ENCODE results near the gene CENPP. TPM values are rescaled to one million over a fixed set of nuclear protein-coding genes. Genes with fewer than 3 reads are reported as not detected.

CENPP gene
- total RNA-seq, 1 donor from 2014 or later, result 9.1 TPM

- ATAC-seq, result no peak
- no peak for DNase-seq (ENCODE audit: low spot score)
- intact Hi-C loops (cut with DNase I), result no loop called here
Measured at GRCh38 chr9:92310562-92310961, 15.2 kb upstream of the CENPP start.

- no peak for DNase-seq (ENCODE audit: low spot score)
- intact Hi-C loops (cut with DNase I), result no loop called here
- ATAC-seq, result no peak
Measured at GRCh38 chr9:92312887-92313623, 12.7 kb upstream of the CENPP start.

- no peak for ATAC-seq
- no peak for DNase-seq (ENCODE audit: low spot score)
- intact Hi-C loops (cut with DNase I), result no loop called here
Measured at GRCh38 chr9:92313624-92314012, 12.1 kb upstream of the CENPP start.

- ATAC-seq (no peak), DNase-seq (ENCODE audit: low spot score) (no peak)
- intact Hi-C loops (cut with DNase I), result no loop called here
Measured at GRCh38 chr9:92315456-92315855, 10.3 kb upstream of the CENPP start.

- no peak for DNase-seq (ENCODE audit: low spot score)
- no peak for ATAC-seq
- intact Hi-C loops (cut with DNase I), result loop anchor here (10.0 kb wide), 1 partner anchor 310 kb away; no protein-coding TSS in a partner anchor
Measured at GRCh38 chr9:92324431-92324830, 1.3 kb upstream of the CENPP start.

- ATAC-seq, result peak; percentile 63
- intact Hi-C loops (cut with DNase I), result loop anchor here (10.0 kb wide), 1 partner anchor 310 kb away; no protein-coding TSS in a partner anchor
- no peak for DNase-seq (ENCODE audit: low spot score)
Measured at GRCh38 chr9:92324889-92325268, 874 bp upstream of the CENPP start.

- intact Hi-C loops (cut with DNase I), result loop anchor here (10.0 kb wide), 1 partner anchor 309 kb away; no protein-coding TSS in a partner anchor
- ATAC-seq (no peak), DNase-seq (ENCODE audit: low spot score) (no peak)
Measured at GRCh38 chr9:92325991-92326500, 293 bp downstream of the CENPP start.

GRCh38 chr9:92327283-92327850 is 1.6 kb downstream of the CENPP start:
- ATAC-seq, result no peak
- intact Hi-C loops (cut with DNase I), result loop anchor here (10.0 kb wide), 1 partner anchor 307 kb away; no protein-coding TSS in a partner anchor

GRCh38 chr9:92328225-92328624 is 2.5 kb downstream of the CENPP start:
- DNase-seq (ENCODE audit: low spot score) (no peak), ATAC-seq (no peak)
- intact Hi-C loops (cut with DNase I), result loop anchor here (10.0 kb wide), 1 partner anchor 307 kb away; no protein-coding TSS in a partner anchor

More at GRCh38 chr9:92327283-92327850, 1.6 kb downstream of the CENPP start:
- no peak for DNase-seq (ENCODE audit: low spot score)

- intact Hi-C loops (cut with DNase I), result no loop called here
- DNase-seq (ENCODE audit: low spot score), result no peak
Measured at GRCh38 chr9:92332577-92333281, 7.0 kb downstream of the CENPP start.

GRCh38 chr9:92333282-92333634 is 7.5 kb downstream of the CENPP start:
- DNase-seq (ENCODE audit: low spot score) (no peak), ATAC-seq (peak; percentile 52)
- intact Hi-C loops (cut with DNase I), result no loop called here

More at GRCh38 chr9:92332577-92333281, 7.0 kb downstream of the CENPP start:
- peak; percentile 90 for ATAC-seq

- DNase-seq (ENCODE audit: low spot score), result no peak
- ATAC-seq, result no peak
- intact Hi-C loops (cut with DNase I), result no loop called here
Measured at GRCh38 chr9:92341578-92341977, 15.8 kb downstream of the CENPP start.

GRCh38 chr9:92342825-92343488 is 17.2 kb downstream of the CENPP start:
- ATAC-seq (peak; percentile 66), DNase-seq (ENCODE audit: low spot score) (no peak)
- intact Hi-C loops (cut with DNase I), result no loop called here

- DNase-seq (ENCODE audit: low spot score), result no peak
- intact Hi-C loops (cut with DNase I), result no loop called here
- no peak for ATAC-seq
Measured at GRCh38 chr9:92345582-92345981, 19.8 kb downstream of the CENPP start.

GRCh38 chr9:92349771-92350739 is 24.3 kb downstream of the CENPP start:
- intact Hi-C loops (cut with DNase I), result no loop called here
- ATAC-seq (peak; percentile 85), DNase-seq (ENCODE audit: low spot score) (no peak)

GRCh38 chr9:92350740-92351133 is 25.0 kb downstream of the CENPP start:
- intact Hi-C loops (cut with DNase I), result no loop called here
- no peak for ATAC-seq
- no peak for DNase-seq (ENCODE audit: low spot score)

GRCh38 chr9:92353051-92353450 is 27.3 kb downstream of the CENPP start:
- intact Hi-C loops (cut with DNase I), result no loop called here
- DNase-seq (ENCODE audit: low spot score), result no peak
- no peak for ATAC-seq

GRCh38 chr9:92359394-92359995 is 33.7 kb downstream of the CENPP start:
- DNase-seq (ENCODE audit: low spot score), result no peak
- intact Hi-C loops (cut with DNase I), result no loop called here
- ATAC-seq, result no peak
